ENCODE results near the gene EPHA5. TPM values are rescaled to one million over a fixed set of nuclear protein-coding genes. Genes with fewer than 3 reads are reported as not detected.

Gene EPHA5
- total RNA-seq, 1 experiment from 2014 or later: not detected

GRCh38 chr4:65552057-65552456 is 118.2 kb downstream of the EPHA5 start:
- no peak overlapping the region for H4K5ac ChIP-seq (ENCODE audit: insufficient read length, low read depth, low read length)
- H2BK12ac ChIP-seq (ENCODE audit: insufficient read length, low read depth, low read length): no peak overlapping the region
- H4K91ac ChIP-seq (ENCODE audit: insufficient read length, low read depth, low read length): no peak overlapping the region
- no peak overlapping the region for H3K4me2 ChIP-seq (ENCODE audit: insufficient read depth, insufficient read length, low read length)
- no peaks in the 10 kb centered on the region for H3K27me3 ChIP-seq (ENCODE audit: insufficient read depth, low read length)
- H3K4ac ChIP-seq (ENCODE audit: low read depth, low read length): no peak overlapping the region
- H3K9me3 ChIP-seq (ENCODE audit: control insufficient read depth, low read depth, low read length): no peaks in the 10 kb centered on the region
- H3K4me1 ChIP-seq (ENCODE audit: insufficient read depth, low read length): no peaks in the 10 kb centered on the region
- H3T11ph ChIP-seq (ENCODE audit: low read length): no peak overlapping the region
- no peaks in the 10 kb centered on the region for H3K23me2 ChIP-seq (ENCODE audit: insufficient read length, low read depth, low read length, poor library complexity, severe bottlenecking)
- H3K56ac ChIP-seq (ENCODE audit: insufficient read length, low read depth, low read length): no peak overlapping the region
- H3K14ac ChIP-seq (ENCODE audit: insufficient read depth, low read length): no peak overlapping the region
- Mint-ChIP-seq H3K27ac (no peak overlapping the region), H3K9me3 (no peaks in the 10 kb centered on the region), H3K4me3 (no peak overlapping the region), H3K27me3 (ENCODE audit: low read depth) (no peaks in the 10 kb centered on the region), H3K4me1 (no peaks in the 10 kb centered on the region), H3K36me3 (ENCODE audit: insufficient read depth in 1 of 3, low read depth in 3 of 3) (no peaks in the 10 kb centered on the region)
- H2AFZ ChIP-seq (ENCODE audit: low read length): no peak overlapping the region
- H3K18ac ChIP-seq (ENCODE audit: insufficient read length, low read depth, low read length): no peak overlapping the region
- H4K8ac ChIP-seq (replicated peaks; ENCODE audit: insufficient read length, low read depth, low read length): no peak overlapping the region
- H2BK15ac ChIP-seq (ENCODE audit: low read depth, low read length): no peak overlapping the region
- H3K79me2 ChIP-seq (ENCODE audit: insufficient read depth, low read length): no peaks in the 10 kb centered on the region
- H2BK120ac ChIP-seq (ENCODE audit: low read depth, low read length, poor library complexity, severe bottlenecking): no peak overlapping the region
- DNase-seq: no peak
- TF ChIP-seq CTCF (conservative IDR thresholded peaks at IDR 0.05): no peak
- H3K27ac ChIP-seq (ENCODE audit: insufficient read length, low read depth, low read length): no peak overlapping the region
- H3K23ac ChIP-seq (ENCODE audit: insufficient read length, low read depth, low read length): no peak overlapping the region
- WGBS (ENCODE audit: extremely low coverage, insufficient read length, low lambda C conversion rate): no CpG with 5 or more reads among the region's 8 CpGs
- H2AK5ac ChIP-seq (ENCODE audit: insufficient read length, low read length): no peak overlapping the region
- H2BK5ac ChIP-seq (ENCODE audit: insufficient read length, low read length): no peak overlapping the region
- no peaks in the 10 kb centered on the region for H4K20me1 ChIP-seq (ENCODE audit: control insufficient read depth, insufficient read depth, insufficient read length)
- H3K9ac ChIP-seq (ENCODE audit: extremely low read depth, insufficient read length, low read length): no peak overlapping the region
- no peak overlapping the region for H2BK20ac ChIP-seq (ENCODE audit: low read depth, low read length, poor library complexity, severe bottlenecking)
- H3K79me1 ChIP-seq (ENCODE audit: insufficient read depth, low read depth, low read length, poor library complexity, severe bottlenecking): no peaks in the 10 kb centered on the region
